H1 (cell line): ENCODE data around the gene BCAS3. TPM values are rescaled to one million over a fixed set of nuclear protein-coding genes. Genes with fewer than 3 reads are reported as not detected.

ENCODE experiments used
- MAFK ChIP-seq: IDR thresholded peaks from 2 replicates; pipeline ENCODE4 v1.6.1; 2012; ENCODE audit warnings: low read depth, mild to moderate bottlenecking, improper control_type of control experiment, low read length
- NRF1 ChIP-seq: IDR thresholded peaks from 2 replicates; pipeline ENCODE4 v1.6.1; 2011; ENCODE audit warnings: mild to moderate bottlenecking, low read depth, low read length, improper control_type of control experiment
- SIX5 ChIP-seq: IDR thresholded peaks from 2 replicates; pipeline ENCODE4 v1.6.1; 2011; ENCODE audit warnings: mild to moderate bottlenecking, low read depth, low read length
- TBP ChIP-seq: IDR thresholded peaks from 2 replicates; pipeline ENCODE4 v1.6.1; 2011; ENCODE audit warnings: low read depth, low read length, improper control_type of control experiment
- polyA plus RNA-seq, 7 experiments: library from polyadenylated mRNA; depleted of rRNA in 3 of 7; stranded (reverse) in 5 of 7; unstranded in 2 of 7; fragments of >200 nt in 5 of 7; fragments of 200-250 nt in 2 of 7; gene quantifications; 1 replicate in 5 of 7; 2 replicates in 1 of 7; 4 replicates in 1 of 7; pipeline versions ENCODE4 v1.2.1 to v1.2.3, GENCODE V29; 2011 to 2013; ENCODE audit warnings: missing spikeins in 2 of 7, mixed read lengths in 2 of 7
- total RNA-seq: library from RNA; stranded (reverse); fragmentation: NEBNext Ultra II Directional; extraction: Animal tissue kit (Norgen Biotek cat#: 25700); gene quantifications from 2 replicates; pipeline ENCODE4 v1.2.1, GENCODE V29; 2021
- TF ChIP-seq, protein P1 (sequence below): fragments of 300-600 bp; sonication (generic); IDR thresholded peaks from 2 replicates; pipeline ENCODE4 v1.7.1; 2012; ENCODE audit warnings: low read length, moderate library complexity, mild to moderate bottlenecking, inconsistent platforms; ENCODE audit not compliant: insufficient replicate concordance

The BCAS3 gene
- total and polyA plus RNA-seq, 2 of the 8 experiments (the other 6 are each of a cell fraction or from before 2014, with no cell fraction given) = 9.9 to 13.3 TPM

GRCh38 chr17:61275395-61275794, 597.7 kb downstream of the BCAS3 start (continued):
- TF ChIP-seq, protein P1, sequence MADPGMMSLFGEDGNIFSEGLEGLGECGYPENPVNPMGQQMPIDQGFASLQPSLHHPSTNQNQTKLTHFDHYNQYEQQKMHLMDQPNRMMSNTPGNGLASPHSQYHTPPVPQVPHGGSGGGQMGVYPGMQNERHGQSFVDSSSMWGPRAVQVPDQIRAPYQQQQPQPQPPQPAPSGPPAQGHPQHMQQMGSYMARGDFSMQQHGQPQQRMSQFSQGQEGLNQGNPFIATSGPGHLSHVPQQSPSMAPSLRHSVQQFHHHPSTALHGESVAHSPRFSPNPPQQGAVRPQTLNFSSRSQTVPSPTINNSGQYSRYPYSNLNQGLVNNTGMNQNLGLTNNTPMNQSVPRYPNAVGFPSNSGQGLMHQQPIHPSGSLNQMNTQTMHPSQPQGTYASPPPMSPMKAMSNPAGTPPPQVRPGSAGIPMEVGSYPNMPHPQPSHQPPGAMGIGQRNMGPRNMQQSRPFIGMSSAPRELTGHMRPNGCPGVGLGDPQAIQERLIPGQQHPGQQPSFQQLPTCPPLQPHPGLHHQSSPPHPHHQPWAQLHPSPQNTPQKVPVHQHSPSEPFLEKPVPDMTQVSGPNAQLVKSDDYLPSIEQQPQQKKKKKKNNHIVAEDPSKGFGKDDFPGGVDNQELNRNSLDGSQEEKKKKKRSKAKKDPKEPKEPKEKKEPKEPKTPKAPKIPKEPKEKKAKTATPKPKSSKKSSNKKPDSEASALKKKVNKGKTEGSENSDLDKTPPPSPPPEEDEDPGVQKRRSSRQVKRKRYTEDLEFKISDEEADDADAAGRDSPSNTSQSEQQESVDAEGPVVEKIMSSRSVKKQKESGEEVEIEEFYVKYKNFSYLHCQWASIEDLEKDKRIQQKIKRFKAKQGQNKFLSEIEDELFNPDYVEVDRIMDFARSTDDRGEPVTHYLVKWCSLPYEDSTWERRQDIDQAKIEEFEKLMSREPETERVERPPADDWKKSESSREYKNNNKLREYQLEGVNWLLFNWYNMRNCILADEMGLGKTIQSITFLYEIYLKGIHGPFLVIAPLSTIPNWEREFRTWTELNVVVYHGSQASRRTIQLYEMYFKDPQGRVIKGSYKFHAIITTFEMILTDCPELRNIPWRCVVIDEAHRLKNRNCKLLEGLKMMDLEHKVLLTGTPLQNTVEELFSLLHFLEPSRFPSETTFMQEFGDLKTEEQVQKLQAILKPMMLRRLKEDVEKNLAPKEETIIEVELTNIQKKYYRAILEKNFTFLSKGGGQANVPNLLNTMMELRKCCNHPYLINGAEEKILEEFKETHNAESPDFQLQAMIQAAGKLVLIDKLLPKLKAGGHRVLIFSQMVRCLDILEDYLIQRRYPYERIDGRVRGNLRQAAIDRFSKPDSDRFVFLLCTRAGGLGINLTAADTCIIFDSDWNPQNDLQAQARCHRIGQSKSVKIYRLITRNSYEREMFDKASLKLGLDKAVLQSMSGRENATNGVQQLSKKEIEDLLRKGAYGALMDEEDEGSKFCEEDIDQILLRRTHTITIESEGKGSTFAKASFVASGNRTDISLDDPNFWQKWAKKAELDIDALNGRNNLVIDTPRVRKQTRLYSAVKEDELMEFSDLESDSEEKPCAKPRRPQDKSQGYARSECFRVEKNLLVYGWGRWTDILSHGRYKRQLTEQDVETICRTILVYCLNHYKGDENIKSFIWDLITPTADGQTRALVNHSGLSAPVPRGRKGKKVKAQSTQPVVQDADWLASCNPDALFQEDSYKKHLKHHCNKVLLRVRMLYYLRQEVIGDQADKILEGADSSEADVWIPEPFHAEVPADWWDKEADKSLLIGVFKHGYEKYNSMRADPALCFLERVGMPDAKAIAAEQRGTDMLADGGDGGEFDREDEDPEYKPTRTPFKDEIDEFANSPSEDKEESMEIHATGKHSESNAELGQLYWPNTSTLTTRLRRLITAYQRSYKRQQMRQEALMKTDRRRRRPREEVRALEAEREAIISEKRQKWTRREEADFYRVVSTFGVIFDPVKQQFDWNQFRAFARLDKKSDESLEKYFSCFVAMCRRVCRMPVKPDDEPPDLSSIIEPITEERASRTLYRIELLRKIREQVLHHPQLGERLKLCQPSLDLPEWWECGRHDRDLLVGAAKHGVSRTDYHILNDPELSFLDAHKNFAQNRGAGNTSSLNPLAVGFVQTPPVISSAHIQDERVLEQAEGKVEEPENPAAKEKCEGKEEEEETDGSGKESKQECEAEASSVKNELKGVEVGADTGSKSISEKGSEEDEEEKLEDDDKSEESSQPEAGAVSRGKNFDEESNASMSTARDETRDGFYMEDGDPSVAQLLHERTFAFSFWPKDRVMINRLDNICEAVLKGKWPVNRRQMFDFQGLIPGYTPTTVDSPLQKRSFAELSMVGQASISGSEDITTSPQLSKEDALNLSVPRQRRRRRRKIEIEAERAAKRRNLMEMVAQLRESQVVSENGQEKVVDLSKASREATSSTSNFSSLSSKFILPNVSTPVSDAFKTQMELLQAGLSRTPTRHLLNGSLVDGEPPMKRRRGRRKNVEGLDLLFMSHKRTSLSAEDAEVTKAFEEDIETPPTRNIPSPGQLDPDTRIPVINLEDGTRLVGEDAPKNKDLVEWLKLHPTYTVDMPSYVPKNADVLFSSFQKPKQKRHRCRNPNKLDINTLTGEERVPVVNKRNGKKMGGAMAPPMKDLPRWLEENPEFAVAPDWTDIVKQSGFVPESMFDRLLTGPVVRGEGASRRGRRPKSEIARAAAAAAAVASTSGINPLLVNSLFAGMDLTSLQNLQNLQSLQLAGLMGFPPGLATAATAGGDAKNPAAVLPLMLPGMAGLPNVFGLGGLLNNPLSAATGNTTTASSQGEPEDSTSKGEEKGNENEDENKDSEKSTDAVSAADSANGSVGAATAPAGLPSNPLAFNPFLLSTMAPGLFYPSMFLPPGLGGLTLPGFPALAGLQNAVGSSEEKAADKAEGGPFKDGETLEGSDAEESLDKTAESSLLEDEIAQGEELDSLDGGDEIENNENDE = no peak
- TF ChIP-seq NRF1 (no peak), MAFK (no peak), SIX5 (no peak), TBP (no peak)
